Peyer's patch (tissue), 4 donors: Measurements from ENCODE around the gene HJV. TPM values are rescaled to one million over a fixed set of nuclear protein-coding genes. Genes with fewer than 3 reads are reported as not detected.
A peak's percentile ranks its signal among the peaks of the same experiment; 100 is the strongest.

Experiments
- DNase-seq, 3 donors: peaks; one replicate each; pipeline ENCODE4 v3.0.0-alpha.2; 2017 to 2019
- H3K27ac ChIP-seq, 4 donors: fragments of 200-600 bp; sonication (generic); one replicate each; pipeline ENCODE4 v1.5.1; 2016 to 2019
- H3K27me3 ChIP-seq, 2 donors: fragments of 200-600 bp; sonication (generic); one replicate each; pipeline ENCODE4 v1.5.1; 2019
- H3K36me3 ChIP-seq, 3 donors: fragments of 200-600 bp; sonication (generic); one replicate each; pipeline ENCODE4 v1.5.1; 2016 to 2019
- H3K4me1 ChIP-seq, 4 donors: fragments of 200-600 bp; sonication (generic); one replicate each; pipeline ENCODE4 v1.5.1; 2016 to 2019
- H3K4me3 ChIP-seq, 4 donors: fragments of 200-600 bp; sonication (generic); 1 replicate in 3 of 4; 2 replicates in 1 of 4; pipeline ENCODE4 v1.5.1; 2016 to 2019; ENCODE audit warnings: mild to moderate bottlenecking in 1 of 4
- H3K9me3 ChIP-seq, 4 donors: fragments of 200-600 bp; sonication (generic); one replicate each; pipeline ENCODE4 v1.5.1; 2016 to 2019; ENCODE audit warnings: mild to moderate bottlenecking in 1 of 4
- CTCF ChIP-seq, 6 experiments: fragments of 450-650 bp in 4 of 6; fragments of 200-600 bp in 2 of 6; sonication (generic) in 1 of 6; IDR thresholded peaks; one replicate each; pipeline ENCODE4 v1.5.1; 2017 to 2019; ENCODE audit warnings: antibody characterized with exemption in 6 of 6, mild to moderate bottlenecking in 3 of 6, moderate library complexity in 1 of 6
- POLR2A ChIP-seq, 2 donors: fragments of 450-650 bp; IDR thresholded peaks; one replicate each; pipeline ENCODE4 v1.5.1; 2017; ENCODE audit warnings: antibody characterized with exemption in 2 of 2, mild to moderate bottlenecking in 2 of 2, moderate library complexity in 2 of 2
- total RNA-seq, 4 donors: library from RNA; depleted of rRNA; stranded (reverse); fragments of >200 nt; gene quantifications; one replicate each; pipeline ENCODE4 v1.1.0, GENCODE V29; 2016

Gene HJV
- total RNA-seq, 4 donors from 2014 or later, result not detected

DNA sequence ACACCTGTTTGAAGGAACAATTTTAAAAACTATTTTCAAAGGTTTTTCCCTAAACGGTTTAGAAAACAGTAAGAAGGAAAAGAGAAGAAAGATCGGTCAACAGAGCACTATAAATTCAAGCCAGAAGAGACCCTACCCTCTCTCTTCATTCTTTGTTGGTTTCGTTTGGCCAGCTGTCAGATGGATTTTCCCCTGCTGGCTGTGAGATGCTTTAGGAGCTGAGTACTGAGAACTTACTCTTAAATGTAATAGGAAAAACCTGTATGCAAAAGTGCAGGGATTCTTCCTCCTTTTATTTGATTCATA lies 23.9 kb downstream of the HJV start:
- peak in 2 of 6 experiments; percentile 5 to 20 for TF ChIP-seq CTCF (IDR thresholded peaks at IDR 0.05)
- TF ChIP-seq POLR2A (IDR thresholded peaks at IDR 0.05), result no peak
- Histone ChIP-seq H3K27me3 (no peaks in the 10 kb centered on the region), H3K27ac (peak overlapping the region; percentile 94 to 99 (median 98)), H3K9me3 (no peaks in the 10 kb centered on the region), H3K4me1 (peaks cover 0 to 29% (median 12%) of the 10 kb centered on the region in 4 donors), H3K4me3 (peak overlapping the region; percentile 66 to 83 (median 72)), H3K36me3 (peaks cover 4 to 31% (median 5%) of the 10 kb centered on the region in 3 donors)
- peak in 1 of 3 donors; percentile 16 for DNase-seq

GRCh38 chr1:145997016-145997717 lies 24.4 kb downstream of the HJV start:
- H3K4me1 ChIP-seq, result peaks cover 0 to 34% (median 12%) of the 10 kb centered on the region in 4 donors

GRCh38 chr1:145996433-145997015 lies 25.0 kb downstream of the HJV start, which contains the start of gene TXNIP:
Gene TXNIP (minus strand): TSS chr1:145996579. CDS start chr1:145996266, 313 bp downstream.
- peaks cover 4 to 34% (median 5%) of the 10 kb centered on the region in 3 donors for H3K36me3 ChIP-seq
- peak within 1 kb of the TSS; percentile 66 to 83 (median 72) for H3K4me3 ChIP-seq
- no peaks in the 10 kb centered on the region for H3K9me3 ChIP-seq
- H3K4me1 ChIP-seq, result peaks cover 0 to 41% (median 12%) of the 10 kb centered on the region in 4 donors
- DNase-seq, result peak; percentile 98 to 100 (median 99)
- TF ChIP-seq CTCF (IDR thresholded peaks at IDR 0.05) (no peak), POLR2A (IDR thresholded peaks at IDR 0.05) (peak; percentile 99)
- H3K27ac ChIP-seq, result peak within 1 kb of the TSS; percentile 94 to 99 (median 98)
- H3K27me3 ChIP-seq, result no peaks in the 10 kb centered on the region

More at GRCh38 chr1:145997016-145997717, 24.4 kb downstream of the HJV start:
- Histone ChIP-seq H3K9me3 (no peaks in the 10 kb centered on the region), H3K36me3 (peaks cover 4 to 34% (median 5%) of the 10 kb centered on the region in 3 donors), H3K4me3 (peak overlapping the region; percentile 66 to 83 (median 72)), H3K27me3 (no peaks in the 10 kb centered on the region), H3K27ac (peak overlapping the region; percentile 94 to 99 (median 98))
- DNase-seq, result peak; percentile 64 to 94 (median 91)
- TF ChIP-seq CTCF (IDR thresholded peaks at IDR 0.05) (no peak), POLR2A (IDR thresholded peaks at IDR 0.05) (peak; percentile 12 to 72)

DNA sequence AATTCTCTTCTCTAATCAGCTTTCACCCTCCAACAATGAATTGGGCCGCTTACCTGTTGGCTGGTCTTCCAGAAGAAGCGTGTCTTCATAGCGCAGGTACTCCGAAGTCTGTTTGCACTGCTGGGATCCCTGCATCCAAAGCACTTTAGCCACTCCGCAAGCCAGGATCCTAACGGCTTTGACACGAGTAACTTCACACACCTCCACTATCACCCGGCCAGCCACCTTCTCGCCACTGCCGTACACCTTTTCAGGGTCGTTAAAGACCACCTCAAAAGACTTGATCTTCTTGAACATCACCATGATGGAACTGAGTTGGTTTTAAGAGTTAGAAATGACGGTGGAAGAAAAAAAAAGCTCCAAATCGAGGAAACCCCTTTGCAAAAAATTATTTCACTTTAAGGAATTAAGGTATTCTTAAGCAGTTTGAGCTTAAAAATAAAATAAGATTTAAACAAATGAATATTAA lies 25.5 kb downstream of the HJV start:
- Histone ChIP-seq H3K4me1 (peaks cover 0 to 45% (median 12%) of the 10 kb centered on the region in 4 donors), H3K36me3 (peaks cover 4 to 34% (median 5%) of the 10 kb centered on the region in 3 donors), H3K27me3 (no peaks in the 10 kb centered on the region), H3K9me3 (no peaks in the 10 kb centered on the region), H3K27ac (peak overlapping the region; percentile 94 to 99 (median 98)), H3K4me3 (peak overlapping the region; percentile 66 to 83 (median 72))
- TF ChIP-seq POLR2A (IDR thresholded peaks at IDR 0.05) (no peak), CTCF (IDR thresholded peaks at IDR 0.05) (no peak)
- peak in 1 of 3 donors; percentile 32 for DNase-seq

DNA sequence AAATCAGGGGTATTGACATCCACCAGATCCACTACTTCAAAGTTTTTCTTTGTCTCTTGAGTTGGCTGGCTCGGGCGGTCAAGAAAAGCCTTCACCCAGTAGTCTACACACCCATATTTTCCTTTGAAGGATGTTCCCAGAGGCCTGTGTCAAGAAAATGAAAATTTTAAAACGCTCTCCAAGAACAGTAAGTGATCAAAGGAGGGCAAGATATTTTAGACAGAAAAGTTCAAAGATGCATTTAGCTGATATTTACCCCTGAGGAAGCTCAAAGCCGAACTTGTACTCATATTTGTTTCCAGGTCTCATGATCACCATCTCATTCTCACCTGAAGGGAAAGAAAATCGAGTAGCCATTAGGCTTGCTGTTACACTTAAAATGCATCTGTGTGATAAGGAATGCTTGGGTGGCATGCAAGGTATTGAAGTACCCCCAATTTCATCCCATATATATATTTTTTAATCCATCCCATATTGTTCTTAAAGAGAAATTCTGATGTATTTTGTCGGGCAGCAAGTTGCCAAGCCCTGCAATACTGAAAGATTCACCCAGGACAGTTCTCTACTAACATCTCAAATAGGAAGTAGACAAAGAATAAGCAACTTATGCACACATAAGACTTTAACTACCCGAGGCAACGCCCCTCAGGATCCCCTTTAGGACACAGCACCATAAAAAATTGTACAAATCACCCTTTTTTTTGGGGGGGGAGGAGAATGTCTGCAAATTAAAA lies 26.2 kb downstream of the HJV start:
- H3K4me3 ChIP-seq, result peak overlapping the region; percentile 66 to 83 (median 72)
- H3K4me1 ChIP-seq, result peaks cover 0 to 45% (median 11%) of the 10 kb centered on the region in 4 donors
- peak overlapping the region; percentile 94 to 99 (median 98) for H3K27ac ChIP-seq
- peaks cover 4 to 34% (median 5%) of the 10 kb centered on the region in 3 donors for H3K36me3 ChIP-seq
- no peaks in the 10 kb centered on the region for H3K27me3 ChIP-seq
- DNase-seq, result peak in 1 of 3 donors; percentile 15
- TF ChIP-seq CTCF (IDR thresholded peaks at IDR 0.05) (peak in 2 of 6 experiments; percentile 2 to 15), POLR2A (IDR thresholded peaks at IDR 0.05) (no peak)
- H3K9me3 ChIP-seq, result no peaks in the 10 kb centered on the region
